ENCODE data around the gene CDKN1B.

CDKN1B gene

DNA sequence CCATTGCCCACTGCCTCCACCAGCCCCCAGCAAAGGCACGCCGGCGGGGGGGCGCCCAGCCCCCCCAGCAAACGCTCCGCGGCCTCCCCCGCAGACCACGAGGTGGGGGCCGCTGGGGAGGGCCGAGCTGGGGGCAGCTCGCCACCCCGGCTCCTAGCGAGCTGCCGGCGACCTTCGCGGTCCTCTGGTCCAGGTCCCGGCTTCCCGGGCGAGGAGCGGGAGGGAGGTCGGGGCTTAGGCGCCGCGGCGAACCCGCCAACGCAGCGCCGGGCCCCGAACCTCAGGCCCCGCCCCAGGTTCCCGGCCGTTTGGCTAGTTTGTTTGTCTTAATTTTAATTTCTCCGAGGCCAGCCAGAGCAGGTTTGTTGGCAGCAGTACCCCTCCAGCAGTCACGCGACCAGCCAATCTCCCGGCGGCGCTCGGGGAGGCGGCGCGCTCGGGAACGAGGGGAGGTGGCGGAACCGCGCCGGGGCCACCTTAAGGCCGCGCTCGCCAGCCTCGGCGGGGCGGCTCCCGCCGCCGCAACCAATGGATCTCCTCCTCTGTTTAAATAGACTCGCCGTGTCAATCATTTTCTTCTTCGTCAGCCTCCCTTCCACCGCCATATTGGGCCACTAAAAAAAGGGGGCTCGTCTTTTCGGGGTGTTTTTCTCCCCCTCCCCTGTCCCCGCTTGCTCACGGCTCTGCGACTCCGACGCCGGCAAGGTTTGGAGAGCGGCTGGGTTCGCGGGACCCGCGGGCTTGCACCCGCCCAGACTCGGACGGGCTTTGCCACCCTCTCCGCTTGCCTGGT is at the start of gene CDKN1B:
Gene CDKN1B (plus strand): TSS at position 576 of the 793 bp plus-strand sequence. CDS start 472 bp downstream, outside the sequence.
- peak; percentile 82 for DNase-seq (ENCODE audit: low spot score)

DNA sequence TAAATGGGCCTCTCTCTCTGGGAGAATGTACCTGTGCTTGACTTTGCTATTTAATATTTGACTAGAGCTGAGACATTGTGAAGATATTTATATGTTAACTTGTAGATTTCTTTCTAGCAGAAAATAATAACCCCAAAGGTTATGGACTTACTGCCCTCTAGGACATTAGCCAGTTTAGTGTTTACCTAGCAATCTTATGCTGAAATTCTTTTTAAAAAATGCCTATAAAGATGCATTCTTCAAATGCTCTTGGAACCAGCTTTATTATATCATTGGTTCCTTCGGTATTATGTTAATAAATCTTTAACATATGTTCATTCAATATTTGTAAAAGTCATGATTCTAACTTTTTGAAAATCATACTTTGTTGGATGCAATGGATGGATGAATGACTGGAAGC is 49.2 kb upstream of the CDKN1B start:
- no peak for DNase-seq (ENCODE audit: low spot score)

DNA sequence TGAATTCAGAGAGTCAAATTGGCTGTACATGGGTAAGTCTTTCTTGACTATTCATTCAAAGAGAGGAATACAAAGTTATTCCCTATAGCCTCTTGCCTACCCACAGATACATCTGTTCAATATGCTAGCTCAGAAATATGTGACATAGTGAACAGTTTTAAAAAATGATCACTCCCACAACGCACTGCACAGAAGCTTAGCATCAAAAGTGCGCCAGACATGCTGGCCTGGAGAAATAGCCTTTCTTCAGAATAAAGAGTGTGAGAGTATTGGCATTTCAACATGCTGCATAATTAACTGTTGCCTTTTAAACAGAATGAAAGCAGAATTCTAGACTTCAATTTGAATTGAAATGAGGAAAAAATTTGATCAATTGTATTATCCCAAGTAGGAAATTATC is 48.1 kb upstream of the CDKN1B start:
- DNase-seq (ENCODE audit: low spot score), result no peak

DNA sequence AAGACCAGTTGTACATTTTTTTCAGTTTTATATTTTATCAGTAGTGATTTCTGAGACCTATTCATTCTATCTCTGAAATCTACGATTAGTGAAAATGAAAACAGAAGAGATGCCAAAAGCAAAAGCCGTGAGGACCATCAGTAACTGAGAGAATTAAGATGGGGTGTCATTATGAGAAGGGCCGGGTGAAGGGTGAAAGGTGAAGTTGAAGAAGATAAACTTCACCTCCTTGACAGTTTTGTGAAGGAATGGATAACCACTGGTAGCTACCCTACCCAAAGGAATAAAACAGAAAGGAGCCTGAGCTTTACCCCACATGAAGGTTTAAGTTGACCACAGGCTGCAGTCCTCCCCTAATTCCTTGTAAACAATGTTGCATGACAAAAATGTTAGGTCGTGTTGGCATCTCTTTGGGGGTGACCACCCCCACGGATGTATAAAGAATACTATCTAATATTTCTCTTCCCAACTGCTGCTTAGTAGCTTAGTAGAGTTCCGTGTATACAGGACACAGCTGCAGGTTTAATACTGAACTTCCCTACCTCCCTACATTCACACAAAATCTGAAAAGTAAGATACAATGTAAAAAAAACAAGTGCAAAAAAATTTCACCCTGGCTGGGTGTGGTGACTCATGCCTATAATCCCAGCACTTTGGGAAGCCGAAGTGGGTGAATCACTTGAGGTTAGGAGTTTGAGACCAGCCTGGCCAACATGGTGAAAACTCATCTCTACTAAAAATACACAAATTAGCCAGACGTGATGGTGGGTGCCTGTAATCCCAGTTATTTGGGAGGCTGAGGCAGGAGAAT is 45.1 kb upstream of the CDKN1B start:
- DNase-seq (ENCODE audit: low spot score), result no peak

DNA sequence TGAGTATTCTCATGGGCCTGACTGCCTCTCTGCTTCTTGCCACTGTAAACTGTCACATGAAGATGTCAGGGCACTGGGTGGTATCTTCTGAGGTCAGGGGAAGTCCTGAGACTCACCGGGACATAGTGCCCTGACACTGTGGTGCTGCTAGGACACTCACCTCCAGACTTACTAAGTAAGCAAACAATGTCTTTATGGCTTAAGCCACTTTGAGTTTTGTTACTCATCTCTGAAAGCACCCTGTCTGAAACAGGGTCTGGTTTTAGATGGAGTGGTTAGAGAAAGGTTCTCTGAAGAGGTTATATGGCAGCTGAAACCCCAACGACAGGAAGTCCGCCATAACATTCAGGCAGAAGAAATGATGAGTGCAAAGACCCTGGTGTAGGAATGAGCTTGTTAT is 43.9 kb upstream of the CDKN1B start:
- DNase-seq (ENCODE audit: low spot score), result no peak

DNA sequence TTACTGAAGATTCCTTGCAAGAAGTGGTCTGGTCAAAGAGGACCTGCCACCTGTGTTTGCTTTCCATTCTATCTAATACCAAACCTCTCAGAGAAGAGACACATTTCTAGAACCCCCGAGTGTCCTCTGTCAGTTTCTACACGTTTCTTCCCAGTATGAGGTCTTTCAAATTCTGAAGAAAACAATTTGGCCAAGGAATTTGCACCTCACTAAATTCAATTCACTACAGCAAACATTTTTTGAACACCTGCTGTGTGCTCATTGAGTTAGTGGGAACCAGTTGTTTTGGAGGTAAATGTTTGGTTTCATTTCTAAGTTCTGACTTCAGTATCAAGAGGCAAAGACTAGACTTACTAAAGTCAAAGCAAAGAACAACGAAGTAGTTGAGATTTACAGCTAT is 40.6 kb upstream of the CDKN1B start:
- DNase-seq (ENCODE audit: low spot score), result no peak

DNA sequence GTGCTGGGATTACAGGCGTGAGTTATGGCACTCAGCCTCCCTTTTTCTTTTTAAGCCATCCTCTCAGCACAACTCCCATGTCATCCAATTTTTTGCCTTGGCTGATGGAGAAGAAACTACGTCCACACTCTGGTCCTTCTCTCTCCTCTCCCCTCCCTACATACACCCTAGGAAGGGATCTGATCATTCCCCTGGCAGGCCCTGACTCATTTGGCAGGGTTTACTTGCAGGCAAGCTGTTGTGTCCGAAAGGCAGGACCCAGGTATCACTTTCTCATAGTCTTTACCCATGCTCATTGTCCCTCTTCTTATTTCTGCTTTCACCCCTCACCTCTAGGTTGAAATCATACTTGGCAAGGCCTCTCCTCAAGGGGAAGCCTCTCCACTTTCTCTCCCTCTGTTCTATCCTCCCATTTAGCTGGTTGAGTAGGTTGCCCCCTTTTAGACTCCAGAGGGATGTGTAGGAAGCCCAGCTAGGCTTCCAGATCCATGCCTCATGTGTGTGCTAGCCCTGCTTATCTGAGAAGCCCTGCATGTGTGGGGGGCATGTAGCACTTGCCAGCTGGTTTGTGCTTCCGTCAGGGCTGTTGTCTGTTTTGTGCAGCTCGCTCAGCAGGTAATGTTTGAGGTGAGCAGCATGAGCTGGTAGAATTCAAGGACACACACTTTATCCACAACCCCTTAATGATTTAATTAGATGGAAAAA is 36.0 kb upstream of the CDKN1B start:
- DNase-seq (ENCODE audit: low spot score), result no peak

DNA sequence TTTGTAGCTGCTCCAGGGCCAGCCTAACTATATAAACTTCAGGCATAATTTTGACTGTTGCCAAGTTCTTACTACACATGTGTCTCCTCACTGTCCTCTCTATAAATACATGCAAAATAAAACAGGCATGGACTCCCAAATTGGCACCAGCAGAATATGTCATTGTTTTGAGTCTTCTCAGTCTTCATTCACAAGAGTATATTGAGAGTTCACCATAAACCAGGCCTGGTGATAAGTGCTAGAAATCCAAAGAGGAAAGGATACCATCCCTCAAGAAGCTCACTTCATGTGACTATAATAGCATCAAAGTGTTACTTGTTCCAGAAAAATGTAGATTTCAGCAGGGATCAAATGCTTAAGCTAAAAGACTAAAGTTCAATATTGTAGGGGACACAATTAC is 34.9 kb upstream of the CDKN1B start:
- no peak for DNase-seq (ENCODE audit: low spot score)

DNA sequence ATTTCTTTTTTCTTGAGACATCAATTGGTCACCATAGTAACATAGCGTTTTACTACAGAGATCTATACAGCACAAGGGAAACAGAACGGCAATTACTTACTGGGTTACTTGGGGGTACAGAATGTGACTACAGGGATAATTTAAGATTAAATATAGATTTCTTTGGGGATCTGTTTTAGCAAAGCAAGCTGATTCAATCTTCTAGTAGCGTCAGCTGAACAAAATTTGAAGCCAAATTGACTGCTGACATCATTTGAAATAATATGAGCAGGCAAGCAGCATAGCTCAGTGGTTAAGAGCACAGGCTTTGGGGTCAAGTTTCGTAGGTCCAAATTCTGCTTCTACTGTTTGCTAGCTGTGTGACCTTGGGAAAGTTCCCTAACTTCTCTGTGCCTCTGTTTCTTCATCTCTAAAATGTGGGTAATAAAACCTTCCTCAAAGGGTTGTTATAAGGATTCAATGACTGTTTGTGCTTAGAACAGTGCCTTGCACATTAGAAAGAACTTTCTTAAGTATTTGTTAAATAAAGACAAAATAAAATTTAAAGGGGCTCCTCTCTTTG is 34.0 kb upstream of the CDKN1B start:
- DNase-seq (ENCODE audit: low spot score), result no peak

DNA sequence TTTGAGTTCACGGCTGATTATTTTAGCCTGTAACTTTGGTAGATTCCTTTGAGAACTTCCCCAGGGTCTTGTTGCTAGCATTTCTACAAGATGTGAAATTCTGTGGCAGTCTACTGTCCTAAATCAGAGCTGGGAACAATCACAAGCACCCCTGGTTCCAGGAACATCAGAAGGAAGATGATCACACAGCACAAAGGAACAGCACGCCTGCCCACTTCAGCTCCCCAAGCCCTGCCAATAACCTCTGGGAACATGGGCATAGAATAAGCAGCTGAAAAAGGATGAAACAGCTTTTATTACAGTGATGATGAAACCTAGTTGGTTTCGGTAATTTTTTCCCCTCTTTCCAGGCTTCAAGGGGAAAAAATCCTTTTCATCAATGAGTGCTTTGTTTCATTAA is 33.4 kb upstream of the CDKN1B start:
- DNase-seq (ENCODE audit: low spot score), result no peak

DNA sequence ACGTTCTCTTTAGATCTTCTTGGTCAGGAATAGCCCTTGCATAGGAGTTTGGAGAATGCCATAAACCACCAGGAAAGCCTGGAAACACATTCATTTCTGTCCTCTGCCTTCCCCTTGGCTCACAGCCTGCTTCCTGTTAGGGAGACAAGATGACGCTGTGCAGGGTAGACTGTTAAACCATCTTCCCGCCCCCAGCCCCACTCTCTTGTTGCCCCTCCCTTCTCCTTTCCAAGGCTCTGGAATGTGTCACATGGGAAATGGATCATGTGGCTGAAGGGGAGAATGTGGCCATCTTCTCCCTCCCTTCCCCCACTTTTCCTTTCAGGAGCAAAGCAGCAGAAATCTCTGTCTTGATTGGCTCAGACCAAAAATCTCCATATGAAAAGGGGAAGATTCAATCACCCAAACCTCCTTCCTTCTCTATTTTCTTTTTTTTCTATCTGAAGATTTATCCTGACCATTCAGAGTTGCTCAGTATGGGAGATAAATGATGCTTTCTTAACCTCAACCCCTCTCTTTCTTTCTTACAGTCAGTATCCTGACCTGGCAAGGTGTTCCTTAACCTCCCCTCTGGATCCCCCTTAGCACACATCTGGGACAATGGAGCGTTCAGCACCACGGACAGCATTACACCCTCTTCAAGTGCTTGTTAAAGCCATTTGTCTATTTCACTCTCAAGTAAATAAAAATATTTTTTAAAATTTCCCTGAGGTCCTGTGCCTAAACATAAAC is 32.6 kb upstream of the CDKN1B start:
- DNase-seq (ENCODE audit: low spot score), result peak; percentile 40

DNA sequence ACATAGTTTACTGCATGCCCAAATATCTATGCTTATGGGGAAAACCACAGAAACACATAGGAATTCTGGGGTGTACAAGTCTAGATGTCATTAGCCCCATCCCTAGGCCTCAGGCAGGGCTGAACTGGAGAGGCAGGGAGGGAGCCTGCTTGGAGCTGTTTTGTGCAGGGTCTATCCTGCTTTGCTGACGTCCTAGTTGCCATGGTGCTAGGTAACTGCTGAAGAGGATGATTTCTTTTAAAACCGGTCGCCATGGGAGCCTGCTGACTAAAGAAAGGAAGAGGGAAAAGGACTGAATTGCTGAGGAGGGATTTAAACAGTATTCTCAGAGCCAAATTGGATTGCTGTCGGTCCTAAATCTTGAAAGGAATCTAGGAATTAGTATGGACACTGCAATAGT is 31.9 kb upstream of the CDKN1B start:
- DNase-seq (ENCODE audit: low spot score), result no peak

DNA sequence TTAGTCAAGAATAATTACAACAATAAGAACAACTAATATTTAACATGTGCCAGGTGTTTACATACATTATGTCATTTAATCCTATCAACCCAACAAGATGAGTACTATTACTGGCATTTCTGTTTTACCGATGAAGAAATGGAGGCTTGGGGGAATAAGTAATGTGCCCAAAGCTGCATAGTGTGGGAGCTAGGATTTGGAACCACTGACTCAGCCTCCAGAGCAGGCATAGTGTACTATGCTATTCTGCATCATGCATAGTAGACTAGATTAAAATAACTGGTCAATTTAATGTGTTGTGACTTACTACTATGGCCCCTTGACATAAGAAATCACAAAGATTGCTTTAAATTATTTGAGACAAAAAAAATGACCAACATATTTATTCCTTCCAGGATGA is 30.7 kb upstream of the CDKN1B start:
- DNase-seq (ENCODE audit: low spot score), result no peak

DNA sequence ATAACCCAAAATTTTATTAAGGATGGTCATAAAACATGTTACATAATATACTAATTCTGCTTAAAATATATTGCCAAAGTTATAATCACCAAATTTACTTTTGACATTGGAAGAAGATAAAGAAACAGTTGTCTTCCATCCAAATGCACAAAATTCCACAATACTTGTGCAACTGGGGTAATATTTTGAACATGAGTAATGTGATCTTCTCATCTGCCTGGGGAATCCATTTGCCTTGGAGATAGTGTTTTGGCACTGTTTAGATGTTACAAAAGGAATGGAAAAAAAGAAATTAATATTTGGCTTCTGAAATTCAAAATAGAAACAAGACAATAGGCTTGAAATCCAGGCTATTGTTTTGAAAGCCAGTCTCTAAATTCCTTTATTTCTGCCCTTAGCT is 30.2 kb upstream of the CDKN1B start:
- DNase-seq (ENCODE audit: low spot score), result no peak

DNA sequence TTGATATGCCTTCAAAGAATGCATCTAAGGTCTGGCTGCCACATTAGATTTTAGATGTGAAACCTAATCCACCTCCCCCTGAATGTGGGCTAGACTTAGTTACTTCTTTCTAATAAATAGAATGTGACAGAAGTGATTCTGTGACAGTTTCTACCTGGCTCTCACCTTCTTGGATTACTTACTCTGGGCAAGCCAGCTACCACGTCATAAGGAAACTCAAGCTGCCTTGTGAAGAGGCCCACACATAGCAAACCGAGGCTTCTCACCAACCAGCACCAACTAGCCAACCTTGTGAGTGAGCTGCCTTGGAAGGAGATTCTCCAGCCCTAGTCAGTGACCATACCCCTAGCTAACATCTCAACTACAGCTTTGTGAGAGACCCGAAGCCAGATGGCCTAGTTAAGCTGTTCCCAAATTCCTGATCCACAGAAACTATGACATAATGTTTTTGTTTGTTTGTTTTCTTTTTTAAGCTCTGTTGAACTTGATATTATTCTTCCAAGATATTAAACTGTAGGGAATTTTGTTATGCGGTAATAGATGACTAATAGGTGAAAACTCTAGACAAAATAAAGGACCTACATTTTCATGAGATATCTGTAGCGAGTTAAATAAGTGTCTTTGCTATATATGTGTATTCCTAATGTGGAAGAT is 27.4 kb upstream of the CDKN1B start:
- no peak for DNase-seq (ENCODE audit: low spot score)

DNA sequence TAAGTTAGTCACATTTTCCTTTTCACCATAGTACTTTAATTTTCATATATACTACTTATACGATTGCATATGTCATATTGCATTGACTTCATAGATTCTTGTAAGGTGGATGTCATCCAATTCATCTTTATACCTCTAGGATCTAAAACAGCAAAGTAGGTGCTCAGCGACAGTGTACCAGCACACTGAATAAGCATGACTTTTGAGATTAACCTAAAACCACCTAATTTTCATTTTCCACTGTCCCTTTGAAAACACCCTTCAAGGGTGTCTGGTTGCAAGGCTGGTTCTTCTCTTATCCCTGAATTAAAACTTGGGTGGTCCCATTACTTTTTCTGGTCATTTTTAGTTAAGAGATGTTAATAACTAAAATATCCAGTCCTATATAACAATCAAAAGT is 25.6 kb upstream of the CDKN1B start:
- DNase-seq (ENCODE audit: low spot score), result no peak

DNA sequence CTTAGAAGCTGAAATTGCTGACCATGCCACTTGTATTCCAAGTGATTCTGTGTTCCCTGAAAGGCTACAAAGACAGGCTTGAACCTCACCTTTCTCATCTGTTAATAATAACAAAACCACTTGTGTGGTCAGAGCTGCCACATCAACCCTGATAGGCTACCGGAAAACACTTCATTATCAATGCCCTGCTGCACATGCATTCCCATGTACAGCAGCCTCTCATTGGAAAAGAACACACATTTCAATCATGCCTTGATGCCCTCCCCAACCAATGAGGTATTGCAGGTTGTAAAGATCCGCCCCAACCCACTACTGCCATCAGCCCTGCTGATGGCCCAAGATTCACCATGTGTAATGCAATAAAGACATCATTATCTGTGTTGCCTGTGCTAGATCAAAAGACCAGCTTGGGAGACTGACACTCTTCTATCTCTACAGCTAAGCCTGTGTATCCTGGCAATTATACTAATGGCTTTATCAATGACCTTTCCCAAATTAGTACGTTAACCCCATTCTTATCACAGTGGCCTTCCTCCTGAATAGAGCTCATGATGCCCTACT is 24.0 kb upstream of the CDKN1B start:
- no peak for DNase-seq (ENCODE audit: low spot score)

DNA sequence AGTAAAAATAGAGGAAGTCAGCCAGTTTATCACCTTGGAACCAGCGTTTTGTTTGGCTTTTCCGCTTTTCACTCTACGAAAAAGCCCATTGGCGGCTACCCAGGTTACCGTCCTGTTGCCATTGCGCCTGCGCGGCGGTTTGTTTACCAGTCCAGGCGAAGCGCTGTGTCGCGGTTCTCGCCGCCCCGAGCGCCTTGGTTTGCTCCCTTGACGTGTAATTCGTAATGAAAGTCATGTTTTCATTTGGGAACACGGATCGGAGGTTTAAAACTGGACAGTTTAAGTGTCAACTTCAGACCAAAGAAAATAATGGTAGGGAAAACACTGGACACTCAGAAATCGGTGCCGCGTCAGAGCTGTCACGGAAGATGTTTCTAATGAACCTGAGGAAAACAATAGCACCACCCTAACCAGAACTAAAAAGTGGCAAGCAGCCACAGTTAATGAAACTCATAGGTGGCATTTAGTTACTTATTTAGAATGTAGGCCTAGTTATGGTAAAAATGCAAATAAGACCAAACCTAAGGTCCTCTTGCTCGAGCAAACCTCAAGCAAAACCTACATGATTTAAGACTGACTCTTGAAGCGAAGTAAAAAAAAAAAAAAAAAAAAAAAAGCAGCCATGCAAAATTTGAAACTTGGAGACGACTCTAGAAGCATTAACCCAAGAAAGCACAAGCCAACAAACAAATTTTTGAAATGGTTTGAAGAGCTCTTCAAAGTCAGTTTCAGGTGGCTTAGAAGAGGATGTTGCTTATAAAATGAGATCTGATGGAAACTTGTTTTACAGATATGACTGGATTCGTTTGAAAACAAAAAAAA is 20.4 kb upstream of the CDKN1B start:
- peak; percentile 69 for DNase-seq (ENCODE audit: low spot score)

DNA sequence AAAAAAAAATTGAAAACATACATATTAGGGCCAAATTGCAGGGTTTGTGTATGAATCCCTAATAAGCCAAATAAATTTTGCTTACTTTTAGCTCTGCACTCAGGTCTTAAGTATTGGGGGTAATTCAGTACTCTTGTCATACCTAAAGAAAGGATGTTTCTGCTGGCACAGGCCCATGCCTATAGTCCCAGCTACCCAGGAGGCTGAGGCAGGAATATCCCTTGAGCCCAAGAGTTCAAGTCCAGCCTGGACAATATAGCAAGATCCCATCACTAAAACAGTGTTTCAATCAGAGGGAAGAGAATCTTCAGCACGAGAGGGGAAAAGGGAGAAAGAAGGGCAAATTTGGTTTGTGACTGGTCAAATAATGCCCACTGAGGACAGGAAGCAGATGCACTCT is 17.8 kb upstream of the CDKN1B start:
- DNase-seq (ENCODE audit: low spot score), result no peak

DNA sequence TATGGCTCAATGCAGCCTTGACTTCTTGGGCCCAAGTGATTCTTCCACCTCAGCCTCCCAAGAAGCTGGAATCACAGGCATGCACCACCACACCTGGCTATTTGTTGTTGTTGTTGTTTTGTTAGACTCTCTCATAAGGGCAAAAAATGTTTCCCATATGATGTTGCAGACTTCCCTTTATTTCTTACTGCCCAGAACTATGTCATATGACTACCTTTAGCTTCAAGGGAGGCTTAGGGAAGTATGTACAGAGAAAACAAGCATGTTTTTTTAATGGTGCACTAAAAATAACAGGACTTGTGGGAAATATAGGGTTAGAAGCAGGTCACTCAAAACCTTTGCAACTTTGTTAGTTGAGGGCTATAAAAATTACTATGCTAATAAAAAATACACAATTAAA is 16.9 kb upstream of the CDKN1B start:
- no peak for DNase-seq (ENCODE audit: low spot score)
